Uterus (tissue), 2 donors: ENCODE measurements around the gene NCEH1.

ENCODE experiments used
- CTCF ChIP-seq, 4 experiments: fragments of 200-600 bp in 2 of 4; fragments of 450-650 bp in 2 of 4; sonication (generic) in 2 of 4; IDR thresholded peaks; one replicate each; pipeline ENCODE4 v1.5.1; 2016 to 2019; ENCODE audit warnings: antibody characterized with exemption in 4 of 4, mild to moderate bottlenecking in 2 of 4, moderate library complexity in 1 of 4
- POLR2A ChIP-seq, 2 donors: fragments of 450-650 bp; IDR thresholded peaks; one replicate each; pipeline ENCODE4 v1.6.1; 2016; ENCODE audit warnings: antibody characterized with exemption in 2 of 2, mild to moderate bottlenecking in 1 of 2, moderate library complexity in 1 of 2

GRCh38 chr3:172643506-172644179, 67.2 kb downstream of the NCEH1 start:
- TF ChIP-seq CTCF (IDR thresholded peaks at IDR 0.05) (no peak), POLR2A (IDR thresholded peaks at IDR 0.05) (no peak)
